Caco-2 (cell line): ENCODE results near the gene TMEM222. TPM values are rescaled to one million over a fixed set of nuclear protein-coding genes. Genes with fewer than 3 reads are reported as not detected.
A peak's percentile ranks its signal among the peaks of the same experiment; 100 is the strongest.

Experiments
- BruUV-seq: library from RNA; stranded (reverse); fragments of 400-500 nt; replicated peaks from 2 replicates; lab custom pipeline; 2021; lab: Mats Ljungman, UMichigan
- CTCF ChIA-PET: fragments of 300-600 bp; sonication (Branson Sonifier 250); formaldehyde crosslinking; loops from one replicate; lab custom pipeline; 2022; ENCODE audit warnings: antibody characterized with exemption; lab: Charles Lee
- POLR2A ChIA-PET: fragments of 300-600 bp; sonication (Branson Sonifier 250); formaldehyde crosslinking; loops from one replicate; lab custom pipeline; 2022; ENCODE audit warnings: antibody characterized with exemption; lab: Charles Lee
- DNase-seq, 2 experiments: peaks; one replicate each; pipeline versions ENCODE4 v3.0.0 to v3.0.0-alpha.2; 2020 to 2022
- H3K27me3 ChIP-seq: replicated peaks from 2 replicates; pipeline ENCODE4 v1.6.0; 2011; ENCODE audit warnings: low read length; ENCODE audit not compliant: control insufficient read depth, insufficient read depth
- H3K36me3 ChIP-seq: 2 replicates; pipeline ENCODE4 v1.5.1; 2011; ENCODE audit warnings: low read length; ENCODE audit not compliant: control insufficient read depth, insufficient read depth
- H3K4me1 ChIP-seq: fragments of 250-450 bp; sonication (Bioruptor Pico); 2 replicates; pipeline ENCODE4 v1.5.1; 2020; ENCODE audit warnings: mild to moderate bottlenecking
- H3K4me3 ChIP-seq: 2 replicates; pipeline ENCODE4 v1.5.1; 2011; ENCODE audit warnings: low read depth, mild to moderate bottlenecking, control low read depth, low read length
- H3K9me3 ChIP-seq: fragments of 250-450 bp; sonication (Bioruptor Pico); 2 replicates; pipeline ENCODE4 v1.5.1; 2020; ENCODE audit warnings: mild to moderate bottlenecking, moderate library complexity
- H3K27ac Mint-ChIP-seq: one replicate; pipeline ENCODE4 v1.8.0; 2022; ENCODE audit warnings: mixed read lengths; ENCODE audit not compliant: unreplicated experiment
- H3K27me3 Mint-ChIP-seq: one replicate; pipeline ENCODE4 v1.8.0; 2022; ENCODE audit warnings: mixed read lengths; ENCODE audit not compliant: insufficient read depth, unreplicated experiment
- H3K36me3 Mint-ChIP-seq: one replicate; pipeline ENCODE4 v1.8.0; 2022; ENCODE audit warnings: mild to moderate bottlenecking, mixed read lengths; ENCODE audit not compliant: insufficient read depth, unreplicated experiment
- H3K4me1 Mint-ChIP-seq: one replicate; pipeline ENCODE4 v1.8.0; 2022; ENCODE audit warnings: low read depth, mixed read lengths; ENCODE audit not compliant: unreplicated experiment
- H3K4me3 Mint-ChIP-seq: one replicate; pipeline ENCODE4 v1.8.0; 2022; ENCODE audit warnings: mild to moderate bottlenecking, moderate library complexity, mixed read lengths; ENCODE audit not compliant: unreplicated experiment
- H3K9me3 Mint-ChIP-seq: one replicate; pipeline ENCODE4 v1.8.0; 2022; ENCODE audit warnings: mixed read lengths; ENCODE audit not compliant: unreplicated experiment
- intact Hi-C: fragments of 100-400 bp; cut with micrococcal nuclease; formaldehyde crosslinking; loops from one replicate; pipeline ENCODE4 v1.10.0; 2022; ENCODE audit not compliant: unreplicated experiment
- total RNA-seq: library from RNA; stranded (reverse); gene quantifications from 2 replicates; pipeline ENCODE4 v1.2.3, GENCODE V29; 2022
- TF ChIP-seq, protein P1 (sequence below), 2 experiments: fragments of 200-600 bp in 1 of 2; IDR thresholded peaks; 1 replicate in 1 of 2; 2 replicates in 1 of 2; pipeline versions ENCODE4 v1.5.1 to v1.8.0; 2011 to 2022; ENCODE audit warnings: antibody characterized with exemption in 1 of 2, control low read depth in 1 of 2, inconsistent platforms in 1 of 2, low read depth in 1 of 2, low read length in 1 of 2, mild to moderate bottlenecking in 1 of 2, moderate library complexity in 1 of 2; ENCODE audit not compliant: insufficient read depth in 1 of 2, severe bottlenecking in 1 of 2, unreplicated experiment in 1 of 2

Gene TMEM222
- total RNA-seq, 1 experiment from 2014 or later: 32.3 TPM

DNA sequence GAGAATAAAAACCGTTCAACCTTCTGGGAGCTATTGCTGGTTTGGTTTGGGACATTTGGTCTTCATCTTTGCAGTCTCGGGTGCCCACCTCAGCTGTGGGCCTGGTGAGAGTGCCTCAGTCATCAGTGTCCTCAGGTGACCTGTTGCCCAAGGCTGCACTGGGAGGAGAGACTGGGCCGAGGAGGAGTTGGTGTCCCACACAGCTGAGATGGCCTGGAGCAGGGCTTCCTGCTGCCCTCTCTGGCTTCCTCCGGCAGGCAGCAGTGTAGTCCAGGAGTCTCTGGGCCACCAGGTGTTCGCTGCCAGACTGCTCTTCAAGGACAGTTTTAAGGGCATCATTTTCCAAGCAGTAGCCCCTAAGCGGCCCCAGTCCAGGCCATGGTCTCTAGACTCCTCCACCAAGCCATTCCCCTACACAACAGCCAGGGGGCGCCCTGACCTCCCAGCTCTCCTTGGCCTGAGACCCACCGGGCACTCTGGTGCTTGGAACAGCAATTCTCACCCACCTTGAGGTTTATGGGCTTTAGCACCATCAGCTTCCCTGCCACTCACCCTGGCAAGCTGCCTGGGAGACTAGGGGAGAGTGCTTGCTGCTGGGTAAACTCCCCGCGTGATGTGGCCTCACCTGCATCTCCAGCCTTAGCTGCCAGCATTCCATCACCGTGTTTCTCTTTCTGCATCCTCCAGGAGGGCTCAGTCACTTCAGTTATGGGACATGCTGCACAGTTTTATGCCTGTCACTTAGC is 10.7 kb downstream of the TMEM222 start:
- DNase-seq: peak in 1 of 2 experiments; percentile 49
- H3K36me3 ChIP-seq: peaks cover 1% of the 10 kb centered on the region
- ChIA-PET POLR2A (no interaction called here), CTCF (interaction anchor here (0.5 to 2.3 kb wide), 10 partner anchors 13 to 419 kb away, joined by 3 to 16 read pairs (median 3); partner anchors contain the start of genes MAP3K6 and NR0B2)
- intact Hi-C loops: no loop called here
- no peaks in the 10 kb centered on the region for H3K9me3 Mint-ChIP-seq
- no peaks in the 10 kb centered on the region for H3K27me3 Mint-ChIP-seq
- peaks cover 60% of the 10 kb centered on the region for H3K36me3 Mint-ChIP-seq
- TF ChIP-seq, protein P1, sequence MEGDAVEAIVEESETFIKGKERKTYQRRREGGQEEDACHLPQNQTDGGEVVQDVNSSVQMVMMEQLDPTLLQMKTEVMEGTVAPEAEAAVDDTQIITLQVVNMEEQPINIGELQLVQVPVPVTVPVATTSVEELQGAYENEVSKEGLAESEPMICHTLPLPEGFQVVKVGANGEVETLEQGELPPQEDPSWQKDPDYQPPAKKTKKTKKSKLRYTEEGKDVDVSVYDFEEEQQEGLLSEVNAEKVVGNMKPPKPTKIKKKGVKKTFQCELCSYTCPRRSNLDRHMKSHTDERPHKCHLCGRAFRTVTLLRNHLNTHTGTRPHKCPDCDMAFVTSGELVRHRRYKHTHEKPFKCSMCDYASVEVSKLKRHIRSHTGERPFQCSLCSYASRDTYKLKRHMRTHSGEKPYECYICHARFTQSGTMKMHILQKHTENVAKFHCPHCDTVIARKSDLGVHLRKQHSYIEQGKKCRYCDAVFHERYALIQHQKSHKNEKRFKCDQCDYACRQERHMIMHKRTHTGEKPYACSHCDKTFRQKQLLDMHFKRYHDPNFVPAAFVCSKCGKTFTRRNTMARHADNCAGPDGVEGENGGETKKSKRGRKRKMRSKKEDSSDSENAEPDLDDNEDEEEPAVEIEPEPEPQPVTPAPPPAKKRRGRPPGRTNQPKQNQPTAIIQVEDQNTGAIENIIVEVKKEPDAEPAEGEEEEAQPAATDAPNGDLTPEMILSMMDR (IDR thresholded peaks at IDR 0.05; ENCODE audit: insufficient read depth in 1 of 2, low read depth in 1 of 2, low read length in 1 of 2, severe bottlenecking in 1 of 2, unreplicated experiment in 1 of 2): peak; percentile 60 to 69
- H3K27ac Mint-ChIP-seq: no peak overlapping the region
- H3K4me3 Mint-ChIP-seq: no peak overlapping the region
- no peaks in the 10 kb centered on the region for H3K4me1 Mint-ChIP-seq
- no peaks in the 10 kb centered on the region for H3K4me1 ChIP-seq
- H3K9me3 ChIP-seq: no peaks in the 10 kb centered on the region
- no peaks in the 10 kb centered on the region for H3K27me3 ChIP-seq
- no TSS peak for BruUV-seq
- H3K4me3 ChIP-seq: no peak overlapping the region

DNA sequence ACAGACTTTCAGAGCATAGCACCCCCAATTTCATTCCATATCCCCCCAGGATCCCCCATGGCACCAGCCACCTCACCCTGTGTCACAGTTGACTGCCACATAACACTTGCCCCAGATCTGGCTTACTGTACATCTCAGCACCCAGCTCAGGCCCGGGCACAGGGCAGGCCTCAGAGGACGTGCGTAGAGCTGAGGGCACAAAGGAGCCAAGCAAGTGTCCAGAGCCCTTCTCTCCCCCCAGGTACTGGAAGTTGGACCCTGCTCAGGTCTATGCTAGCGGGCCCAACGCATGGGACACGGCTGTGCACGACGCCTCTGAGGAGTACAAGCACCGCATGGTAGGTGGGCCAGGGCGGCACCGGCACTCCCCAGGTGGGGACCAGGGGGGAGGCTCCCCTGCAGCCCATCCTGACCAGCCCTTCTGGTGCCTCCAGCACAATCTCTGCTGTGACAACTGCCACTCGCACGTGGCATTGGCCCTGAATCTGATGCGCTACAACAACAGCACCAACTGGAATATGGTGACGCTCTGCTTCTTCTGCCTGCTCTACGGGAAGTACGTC is 11.8 kb downstream of the TMEM222 start:
- H3K27me3 ChIP-seq: no peaks in the 10 kb centered on the region
- H3K27ac Mint-ChIP-seq: no peak overlapping the region
- no peak overlapping the region for H3K4me3 Mint-ChIP-seq
- no peaks in the 10 kb centered on the region for H3K4me1 ChIP-seq
- intact Hi-C loops: no loop called here
- H3K27me3 Mint-ChIP-seq: no peaks in the 10 kb centered on the region
- no peak overlapping the region for H3K4me3 ChIP-seq
- H3K36me3 Mint-ChIP-seq: peaks cover 52% of the 10 kb centered on the region
- POLR2A ChIA-PET: no interaction called here
- H3K9me3 ChIP-seq: no peaks in the 10 kb centered on the region
- CTCF ChIA-PET: interaction anchor here (2.3 kb wide), 1 partner anchor 32 kb away, joined by 16 read pairs; the partner anchor contains the start of gene MAP3K6
- peaks cover 1% of the 10 kb centered on the region; the same call in 1 of the 2 replicates for H3K36me3 ChIP-seq
- H3K4me1 Mint-ChIP-seq: peaks cover 2% of the 10 kb centered on the region
- H3K9me3 Mint-ChIP-seq: no peaks in the 10 kb centered on the region
- BruUV-seq: no TSS peak
- no peak for DNase-seq
- TF ChIP-seq, protein P1 (IDR thresholded peaks at IDR 0.05; ENCODE audit: insufficient read depth in 1 of 2, low read depth in 1 of 2, low read length in 1 of 2, severe bottlenecking in 1 of 2, unreplicated experiment in 1 of 2): no peak

DNA sequence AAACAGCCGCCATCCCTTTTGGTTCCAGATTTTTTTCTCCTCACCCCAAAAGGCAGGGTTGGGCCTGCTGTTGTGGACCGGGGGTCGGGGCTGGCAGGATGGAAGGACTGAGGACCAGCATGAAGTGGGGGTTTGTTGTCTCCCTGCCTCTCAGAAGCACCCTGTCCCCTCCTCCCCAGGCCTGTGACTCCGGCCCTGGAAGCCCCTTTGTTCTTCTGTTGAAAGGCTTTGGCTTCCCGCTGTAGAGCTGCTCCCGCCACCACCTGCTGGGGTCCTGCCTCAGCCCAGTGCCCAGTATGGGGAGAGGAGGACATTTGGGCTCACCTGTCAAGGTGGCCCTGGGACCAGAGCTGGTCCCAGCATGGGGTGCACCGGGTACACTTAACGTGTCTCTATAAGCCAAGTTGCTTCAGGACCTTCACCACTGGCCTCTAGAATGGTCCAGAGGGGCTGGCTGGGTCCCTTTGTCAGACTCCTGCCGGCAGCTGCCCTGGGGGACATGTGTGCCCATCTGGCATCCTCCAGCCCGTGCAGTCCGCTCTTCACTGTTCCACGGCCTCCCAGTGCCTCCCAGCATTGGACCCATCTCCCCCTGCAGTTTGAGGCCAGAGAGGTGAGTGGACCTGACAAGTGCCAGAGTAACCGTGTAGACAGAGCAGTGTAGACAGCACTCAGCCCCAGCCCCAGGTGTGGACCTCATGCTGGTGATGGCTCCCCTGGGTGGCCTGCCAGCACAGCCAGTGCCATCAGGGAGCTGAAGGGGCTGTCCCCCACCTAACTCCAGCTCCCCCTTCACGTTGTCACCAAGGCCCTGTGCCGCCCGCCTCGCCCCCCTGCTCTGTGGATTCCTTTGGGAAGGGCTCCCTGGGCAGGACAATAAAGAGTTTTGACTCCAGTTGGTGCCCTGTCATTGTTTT is 13.8 kb downstream of the TMEM222 start:
- TF ChIP-seq, protein P1 (IDR thresholded peaks at IDR 0.05; ENCODE audit: insufficient read depth in 1 of 2, low read depth in 1 of 2, low read length in 1 of 2, severe bottlenecking in 1 of 2, unreplicated experiment in 1 of 2): no peak
- DNase-seq: no peak
- intact Hi-C loops: no loop called here
- Mint-ChIP-seq H3K27ac (no peak overlapping the region), H3K27me3 (no peaks in the 10 kb centered on the region), H3K36me3 (peaks cover 46% of the 10 kb centered on the region), H3K4me1 (peaks cover 12% of the 10 kb centered on the region), H3K4me3 (no peak overlapping the region), H3K9me3 (no peaks in the 10 kb centered on the region)
- ChIA-PET POLR2A (no interaction called here), CTCF (no interaction called here)
- Histone ChIP-seq H3K4me3 (no peak overlapping the region), H3K4me1 (0 out of 2 replicates have a peak, but pooled peaks cover 2% of the 10 kb centered on the region), H3K9me3 (no peaks in the 10 kb centered on the region), H3K27me3 (no peaks in the 10 kb centered on the region), H3K36me3 (peaks cover 1% of the 10 kb centered on the region; the same call in 1 of the 2 replicates)
- BruUV-seq: no TSS peak
